B cell (primary cell): ENCODE results near the gene MYH11. TPM values are rescaled to one million over a fixed set of nuclear protein-coding genes. Genes with fewer than 3 reads are reported as not detected.

ENCODE experiments used
- ATAC-seq: fragments of 200-7000 bp; cut with Tn5 transposase; one replicate; pipeline ENCODE4 v1.10.0; 2021; ENCODE audit warnings: low read depth, mild to moderate bottlenecking, moderate number of reproducible peaks, moderate library complexity
- CTCF ChIA-PET: fragments of 350-600 bp; sonication (Branson Sonifier 250); formaldehyde crosslinking; loops from one replicate; lab custom pipeline; 2021; ENCODE audit warnings: antibody characterized with exemption, inconsistent platforms; lab: Charles Lee
- POLR2A ChIA-PET: fragments of 350-600 bp; sonication (Branson Sonifier 250); formaldehyde crosslinking; loops from one replicate; lab custom pipeline; 2021; ENCODE audit warnings: antibody characterized with exemption; lab: Charles Lee
- DNase-seq: peaks from one replicate; pipeline ENCODE4 v3.0.0; 2013
- H2AFZ ChIP-seq: 2 replicates; pipeline ENCODE4 v1.6.1; 2012; ENCODE audit warnings: mild to moderate bottlenecking, low read depth, low read length; ENCODE audit not compliant: insufficient read depth, poor library complexity, severe bottlenecking
- H3K27ac ChIP-seq, 2 donors: 1 replicate in 1 of 2; 2 replicates in 1 of 2; pipeline ENCODE4 v1.5.1; 2012 to 2013; ENCODE audit warnings: low read length in 2 of 2, mild to moderate bottlenecking in 2 of 2, moderate library complexity in 1 of 2
- H3K27me3 ChIP-seq, 4 experiments: fragments of 200-600 bp in 1 of 4; sonication (generic) in 1 of 4; replicated peaks in 1 of 4; 1 replicate in 2 of 4; 2 replicates in 2 of 4; pipeline versions ENCODE4 v1.6.1 to v1.7.0; 2013 to 2016; ENCODE audit warnings: low read length in 3 of 4, mild to moderate bottlenecking in 2 of 4, mixed read lengths in 1 of 4, moderate library complexity in 1 of 4; ENCODE audit not compliant: insufficient read depth in 4 of 4, control insufficient read depth in 3 of 4; ENCODE audit errors: control extremely low read depth in 1 of 4
- H3K36me3 ChIP-seq, 2 experiments: replicated peaks in 1 of 2; 1 replicate in 1 of 2; 2 replicates in 1 of 2; pipeline versions ENCODE4 v1.6.1 to v1.7.1; 2013; ENCODE audit warnings: low read length in 1 of 2; ENCODE audit not compliant: insufficient read depth in 2 of 2, control insufficient read depth in 1 of 2; ENCODE audit errors: control extremely low read depth in 1 of 2, extremely low read depth in 1 of 2
- H3K4me1 ChIP-seq, 2 donors: fragments of 200-600 bp in 1 of 2; sonication (generic) in 1 of 2; 1 replicate in 1 of 2; 2 replicates in 1 of 2; pipeline versions ENCODE4 v1.5.1 to v1.6.1; 2013 to 2017; ENCODE audit warnings: low read length in 2 of 2; ENCODE audit not compliant: control insufficient read depth in 2 of 2, insufficient read depth in 2 of 2
- H3K4me2 ChIP-seq: replicated peaks from 2 replicates; pipeline ENCODE3; 2012; ENCODE audit warnings: mild to moderate bottlenecking, low read depth, low read length; ENCODE audit not compliant: poor library complexity, severe bottlenecking
- H3K4me3 ChIP-seq, 5 experiments: fragments of 200-600 bp in 1 of 5; sonication (generic) in 1 of 5; 1 replicate in 3 of 5; 2 replicates in 2 of 5; pipeline versions ENCODE4 v1.5.1 to v1.7.0; 2011 to 2016; ENCODE audit warnings: low read length in 4 of 5, mild to moderate bottlenecking in 4 of 5, low read depth in 2 of 5, control low read depth in 1 of 5, moderate library complexity in 1 of 5; ENCODE audit not compliant: insufficient read depth in 1 of 5; ENCODE audit errors: control extremely low read depth in 1 of 5, extremely low read depth in 1 of 5
- H3K79me2 ChIP-seq: fragments of 200-600 bp; sonication (generic); one replicate; pipeline ENCODE4 v1.6.0; 2016; ENCODE audit warnings: low read length; ENCODE audit not compliant: control insufficient read depth, insufficient read depth
- H3K9ac ChIP-seq: fragments of 200-600 bp; sonication (generic); 2 replicates; pipeline ENCODE4 v1.6.1; 2017; ENCODE audit warnings: mild to moderate bottlenecking, low read length, moderate library complexity
- H3K9me3 ChIP-seq, 3 donors: one replicate each; pipeline versions ENCODE4 v1.6.1 to v1.7.1; 2013; ENCODE audit warnings: low read length in 2 of 3; ENCODE audit not compliant: control insufficient read depth in 2 of 3, insufficient read depth in 1 of 3; ENCODE audit errors: control extremely low read depth in 1 of 3
- H4K20me1 ChIP-seq: 2 replicates; pipeline ENCODE4 v1.6.0; 2012; ENCODE audit warnings: mild to moderate bottlenecking, low read length; ENCODE audit not compliant: insufficient read depth, control insufficient read depth, poor library complexity, severe bottlenecking
- H3K27ac Mint-ChIP-seq: one replicate; pipeline ENCODE4 v1.8.0; 2021; ENCODE audit warnings: mixed read lengths
- H3K27me3 Mint-ChIP-seq: one replicate; pipeline ENCODE4 v1.8.0; 2021; ENCODE audit warnings: mixed read lengths
- H3K4me1 Mint-ChIP-seq: one replicate; pipeline ENCODE4 v1.8.0; 2021; ENCODE audit warnings: mixed read lengths
- H3K4me3 Mint-ChIP-seq: one replicate; pipeline ENCODE4 v1.8.0; 2021; ENCODE audit warnings: mixed read lengths
- H3K9me3 Mint-ChIP-seq: one replicate; pipeline ENCODE4 v1.8.0; 2022; ENCODE audit warnings: mixed read lengths; ENCODE audit not compliant: insufficient read depth
- CTCF ChIP-seq: fragments of 200-600 bp; IDR thresholded peaks from one replicate; pipeline ENCODE4 v1.8.0; 2022; ENCODE audit warnings: antibody characterized with exemption, mild to moderate bottlenecking
- EZH2 ChIP-seq: IDR thresholded peaks from 2 replicates; pipeline ENCODE4 v1.6.1; 2012; ENCODE audit warnings: borderline replicate concordance, low read depth, mild to moderate bottlenecking, moderate library complexity, low read length; ENCODE audit not compliant: insufficient read depth, poor library complexity, severe bottlenecking
- WGBS: methylation state at CpG from one replicate; pipeline ENCODE4 v1.1.5; 2013; ENCODE audit warnings: missing lambda C conversion rate; ENCODE audit not compliant: insufficient coverage; 5-methylcytosine and 5-hydroxymethylcytosine counted together
- intact Hi-C: fragments of 100-400 bp; cut with micrococcal nuclease; formaldehyde crosslinking; loops from one replicate; pipeline ENCODE4 v1.10.0; 2022
- polyA plus RNA-seq: library from polyadenylated mRNA; depleted of rRNA; stranded (reverse); fragments of >200 nt; gene quantifications from 2 replicates; pipeline ENCODE4 v1.2.3, GENCODE V29; 2012
- total RNA-seq, 2 donors: library from RNA; stranded (reverse); fragments of 120-200 nt in 1 of 2; gene quantifications; 1 replicate in 1 of 2; 2 replicates in 1 of 2; pipeline versions ENCODE4 v1.2.3 to v1.2.4, GENCODE V29; 2013 to 2022

Gene MYH11
- total and polyA plus RNA-seq, 2 donors (not counting 1 experiment from before 2014, with no cell fraction given) = 0.05 to 0.16 TPM

- Histone ChIP-seq H3K4me1 (no peaks in the 10 kb centered on the region), H4K20me1 (peaks cover 41% of the 10 kb centered on the region), H3K9ac (no peak overlapping the region), H3K9me3 (no peaks in the 10 kb centered on the region), H3K27ac (no peak overlapping the region), H3K27me3 (no peaks in the 10 kb centered on the region), H3K4me3 (no peak overlapping the region), H3K4me2 (no peak overlapping the region), H3K79me2 (peaks cover 26% of the 10 kb centered on the region), H2AFZ (no peak overlapping the region), H3K36me3 (peaks cover 0 to 20% of the 10 kb centered on the region in 2 experiments)
- TF ChIP-seq EZH2 (no peak), CTCF (no peak)
- ATAC-seq (no peak), DNase-seq (no peak)
- ChIA-PET CTCF (interaction anchor here (0.6 to 1.7 kb wide), 2 partner anchors 26 to 282 kb away, joined by 3 to 5 read pairs; no protein-coding TSS in a partner anchor), POLR2A (no interaction called here)
- no peaks in the 10 kb centered on the region for H3K27me3 Mint-ChIP-seq
- no peak overlapping the region for H3K4me3 Mint-ChIP-seq
- H3K27ac Mint-ChIP-seq = no peak overlapping the region
- H3K9me3 Mint-ChIP-seq = no peaks in the 10 kb centered on the region
- intact Hi-C loops = no loop called here
- WGBS = 97% methylated on average over 11 of the region's 12 CpGs
- peaks cover 7% of the 10 kb centered on the region for H3K4me1 Mint-ChIP-seq
Observed at GRCh38 chr16:15708096-15708495, 148.7 kb downstream of the MYH11 start.

- Histone ChIP-seq H3K9me3 (no peaks in the 10 kb centered on the region), H3K79me2 (peaks cover 19% of the 10 kb centered on the region), H4K20me1 (peaks cover 36% of the 10 kb centered on the region), H3K27me3 (no peaks in the 10 kb centered on the region), H3K9ac (no peak overlapping the region), H3K4me3 (no peak overlapping the region), H3K4me1 (no peaks in the 10 kb centered on the region), H3K27ac (no peak overlapping the region), H3K36me3 (peaks cover 0 to 20% of the 10 kb centered on the region in 2 experiments), H3K4me2 (no peak overlapping the region), H2AFZ (no peak overlapping the region)
- peaks cover 7% of the 10 kb centered on the region for H3K4me1 Mint-ChIP-seq
- no peaks in the 10 kb centered on the region for H3K9me3 Mint-ChIP-seq
- ChIA-PET POLR2A (no interaction called here), CTCF (interaction anchor here (1.0 to 1.7 kb wide), 2 partner anchors 280 to 281 kb away, joined by 4 to 5 read pairs; no protein-coding TSS in a partner anchor)
- H3K4me3 Mint-ChIP-seq = no peak overlapping the region
- ATAC-seq (no peak), DNase-seq (no peak)
- WGBS = 100% methylated on average over 3 of the region's 3 CpGs
- H3K27ac Mint-ChIP-seq = no peak overlapping the region
- no peaks in the 10 kb centered on the region for H3K27me3 Mint-ChIP-seq
- intact Hi-C loops = no loop called here
- TF ChIP-seq CTCF (no peak), EZH2 (no peak)
Observed at GRCh38 chr16:15707332-15707731, 149.5 kb downstream of the MYH11 start.
